ENCODE data around the gene TRAF7.
"Not testable (repeated sequence)": the region's sequence is repeated elsewhere in the genome, so short reads cannot be mapped to it uniquely, and the experiment has no call there.

TRAF7 gene

DNA sequence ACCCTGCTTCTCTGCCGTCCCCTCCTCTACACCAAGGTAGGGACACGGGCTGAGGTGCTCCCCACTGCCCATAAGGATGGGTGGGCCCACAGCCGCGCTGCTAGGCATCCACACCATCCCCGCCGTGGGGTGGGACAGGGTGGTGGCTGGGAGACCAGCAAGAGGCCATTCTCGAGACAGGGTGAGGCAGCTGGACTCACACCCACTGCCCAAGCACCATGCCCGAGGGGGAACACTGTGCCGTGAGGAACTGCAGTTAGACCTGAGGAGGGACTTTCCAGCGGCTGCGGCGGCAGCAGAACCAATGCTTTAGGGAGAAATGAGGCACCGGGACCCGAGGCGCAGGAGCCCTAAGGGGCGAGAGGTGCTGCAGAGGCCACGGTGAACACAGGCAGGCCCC is 33.2 kb upstream of the TRAF7 start:
- DNase-seq (ENCODE audit: low spot score) = no peak

DNA sequence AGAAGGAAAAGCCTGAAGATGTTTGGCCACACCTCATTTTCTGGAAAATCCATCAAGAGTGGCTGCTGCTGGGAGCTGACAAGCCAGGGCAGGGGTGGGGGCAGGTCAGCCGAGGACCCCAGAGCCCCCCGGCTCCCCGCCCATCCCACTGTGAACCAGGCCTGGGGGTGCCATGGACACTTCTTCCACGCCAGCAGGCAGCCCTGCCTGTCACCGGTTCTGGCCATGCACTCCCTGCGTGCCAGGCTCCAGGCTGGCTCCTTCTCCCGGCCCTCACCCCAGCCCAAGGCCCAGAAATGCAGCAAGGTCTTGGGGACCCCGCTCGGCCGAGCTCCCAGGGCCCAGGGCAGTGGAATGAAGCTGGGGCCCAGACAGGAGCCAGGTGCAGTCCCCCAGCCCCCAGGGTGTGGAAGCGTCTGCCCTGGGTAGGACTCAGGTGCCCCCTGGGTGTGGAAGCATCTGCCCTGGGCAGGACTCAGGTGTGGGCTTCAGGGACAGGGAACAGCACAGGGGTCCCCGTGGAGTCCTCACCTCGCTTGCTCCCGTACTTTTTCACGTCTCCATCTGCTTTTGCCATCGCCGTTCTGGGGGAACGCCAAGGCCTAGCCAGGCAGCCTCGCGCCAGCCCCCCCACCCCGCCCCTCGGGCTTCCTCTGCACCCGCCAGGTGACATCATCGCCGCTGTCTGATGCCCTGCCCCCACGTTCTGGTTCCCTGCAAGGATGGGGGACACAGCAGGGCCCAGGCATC is 32.5 kb upstream of the TRAF7 start:
- not testable (repeated sequence) for DNase-seq (ENCODE audit: low spot score)

DNA sequence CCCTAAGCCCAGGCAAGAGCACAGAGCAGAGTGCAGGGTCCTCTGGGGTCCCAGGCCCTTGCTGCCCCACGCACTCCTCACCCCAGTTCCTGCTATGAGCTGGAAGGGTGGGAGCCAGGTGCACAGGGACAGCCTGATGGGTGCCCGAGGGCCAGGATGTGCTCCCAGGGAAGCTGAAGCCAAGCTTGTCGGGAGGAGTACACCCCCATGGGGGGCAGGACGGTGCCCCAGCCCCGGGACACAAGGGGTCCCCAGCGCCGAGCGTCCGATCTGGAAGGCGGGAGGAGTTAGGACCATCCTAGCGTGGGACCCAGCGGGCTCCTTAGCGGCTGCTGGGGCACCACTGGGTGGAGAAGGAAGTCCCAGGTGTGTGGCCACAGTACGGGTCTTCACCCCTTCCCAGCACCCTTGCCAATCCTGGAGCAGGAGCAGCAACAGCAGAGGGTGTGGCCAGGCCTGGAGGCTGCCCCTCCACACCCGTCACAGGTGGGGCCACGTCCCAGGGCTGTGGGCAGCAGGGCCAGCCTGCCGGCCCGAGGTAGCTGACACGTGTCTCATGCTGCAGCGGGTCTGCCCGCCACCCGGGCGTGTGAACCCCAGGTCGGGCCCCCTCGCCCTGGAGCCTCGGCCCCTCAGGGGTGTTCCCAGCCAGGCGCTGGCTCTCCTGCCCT is 31.7 kb upstream of the TRAF7 start:
- not testable (repeated sequence) for DNase-seq (ENCODE audit: low spot score)

DNA sequence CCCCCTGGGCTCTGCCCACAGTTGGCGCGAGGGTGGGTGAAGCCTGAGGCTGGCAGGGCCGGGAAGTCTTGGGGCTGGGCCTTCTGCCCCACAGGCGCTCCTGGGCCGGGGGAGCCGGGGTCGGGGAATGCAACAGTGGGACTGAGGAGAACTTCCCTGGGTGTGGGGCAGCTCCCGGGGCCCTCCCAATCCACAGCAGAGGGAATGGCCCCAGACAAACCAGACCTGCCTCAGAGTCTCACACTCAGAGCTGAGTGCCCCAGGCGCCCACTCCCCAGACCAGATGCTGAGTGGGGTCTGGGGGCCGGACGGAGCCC is 31.2 kb upstream of the TRAF7 start:
- not testable (repeated sequence) for DNase-seq (ENCODE audit: low spot score)

DNA sequence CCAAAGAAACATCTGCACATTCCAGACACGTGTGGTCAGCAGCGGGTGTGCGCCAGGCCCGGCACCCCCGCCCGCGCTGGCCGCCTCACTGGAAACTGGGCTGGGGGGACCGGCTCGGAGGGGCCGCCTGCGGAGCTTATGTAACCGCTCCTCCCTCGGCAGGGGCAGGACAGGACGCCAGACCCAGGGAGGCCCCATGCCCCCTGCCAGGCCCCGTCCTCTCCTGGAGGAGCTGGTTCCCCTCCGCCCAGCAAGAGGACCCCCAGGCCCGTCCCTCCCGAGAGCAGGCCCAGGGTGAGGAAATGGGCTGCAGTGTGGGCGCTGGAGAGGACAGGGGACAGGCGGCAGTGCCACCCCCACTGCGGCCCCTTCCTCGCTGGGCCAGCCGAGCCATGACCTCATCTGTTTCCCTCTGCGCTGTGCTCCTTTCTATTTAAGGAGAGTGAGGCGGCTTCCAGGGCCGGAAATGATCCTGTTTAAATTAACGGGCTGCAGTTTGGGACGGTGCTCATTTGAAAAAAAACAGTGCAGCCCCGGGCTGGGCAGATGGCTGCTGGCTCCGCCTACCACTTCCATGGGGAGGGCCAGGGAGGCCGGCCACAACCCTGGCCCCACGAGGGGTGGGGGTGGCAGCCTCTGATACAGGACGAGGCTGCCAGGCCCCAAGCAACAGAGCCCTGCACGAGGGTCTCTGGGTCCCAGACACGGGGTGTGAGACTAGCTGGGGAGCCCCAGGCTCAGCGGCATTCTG is 30.7 kb upstream of the TRAF7 start:
- DNase-seq (ENCODE audit: low spot score) = not testable (repeated sequence)

DNA sequence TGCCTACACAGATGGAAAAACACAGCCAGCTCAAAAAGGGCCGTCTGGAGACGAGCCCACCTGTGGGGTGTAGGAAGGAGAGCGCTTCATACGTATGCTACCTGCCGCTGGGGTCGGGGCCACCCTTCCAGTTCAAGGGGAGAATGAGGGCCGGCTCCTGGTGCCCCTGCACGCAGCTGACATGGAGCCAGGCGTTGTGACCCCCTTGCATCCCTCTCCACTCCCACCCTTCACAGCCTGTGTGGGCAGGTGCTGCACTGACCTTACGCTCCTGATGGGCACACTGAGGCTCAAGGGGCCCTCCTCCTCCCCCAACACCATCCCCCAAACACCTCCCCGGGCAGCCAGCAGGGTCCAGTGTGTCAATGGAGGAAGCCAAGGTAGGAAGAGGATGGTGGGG is 30.0 kb upstream of the TRAF7 start:
- DNase-seq (ENCODE audit: low spot score) = not testable (repeated sequence)

DNA sequence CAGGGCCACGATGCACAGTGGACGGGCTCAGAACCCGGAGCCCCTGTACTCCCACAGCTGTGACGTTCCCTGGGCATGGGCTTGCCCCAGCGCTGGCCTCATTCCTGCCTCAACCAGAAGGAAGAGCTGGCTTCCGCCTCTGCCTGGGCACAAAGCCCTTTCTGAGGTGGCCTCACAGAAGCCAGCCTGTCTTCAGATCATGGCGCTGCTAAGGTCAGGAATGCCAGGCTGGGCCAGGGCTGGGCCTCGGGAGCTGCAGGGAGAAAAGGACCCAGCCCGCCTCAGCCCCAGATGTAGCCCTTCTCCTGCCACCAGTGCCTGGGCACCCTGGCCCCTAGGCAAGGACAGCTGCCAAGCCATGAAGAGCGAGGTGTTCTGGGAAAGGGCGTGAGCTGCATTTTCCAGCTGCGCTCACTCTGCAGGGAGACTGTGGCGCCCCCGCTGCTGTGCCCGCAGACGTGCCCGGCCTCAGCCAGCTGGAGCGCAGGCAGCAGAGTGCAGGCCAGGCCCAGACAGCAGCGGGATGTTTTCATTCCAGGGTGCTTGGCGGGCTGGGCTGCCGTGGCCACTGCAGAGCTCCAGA is 29.3 kb upstream of the TRAF7 start:
- not testable (repeated sequence) for DNase-seq (ENCODE audit: low spot score)

DNA sequence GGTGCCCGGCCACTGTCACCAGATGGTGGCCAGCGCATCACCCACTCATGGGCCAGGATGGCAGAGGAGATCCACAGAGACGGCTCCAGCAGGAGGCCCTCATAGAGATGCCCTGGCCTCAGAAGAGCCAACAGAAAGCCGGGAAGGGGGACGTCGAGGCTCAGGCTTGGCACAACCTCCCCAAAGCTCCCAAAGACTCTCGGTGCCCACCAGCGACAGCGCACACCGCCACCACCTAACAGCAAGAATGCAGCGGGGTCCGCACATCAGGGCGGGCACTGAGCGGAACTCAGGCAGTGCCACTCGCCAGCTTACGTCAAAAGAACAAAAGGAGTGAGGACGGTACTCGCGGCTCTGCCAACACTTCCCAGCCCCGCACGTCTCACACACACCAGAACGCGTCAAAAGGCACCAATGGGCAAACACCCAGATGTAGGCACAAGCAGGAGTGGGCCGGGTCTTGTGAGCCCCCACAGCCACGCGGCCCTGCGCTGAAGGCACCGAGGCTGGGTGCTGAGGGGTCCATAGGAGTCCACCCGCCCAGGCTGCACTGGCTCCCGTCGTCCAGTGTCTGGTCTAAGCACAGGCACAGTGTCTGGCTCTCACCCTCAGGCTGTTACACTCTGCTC is 28.5 kb upstream of the TRAF7 start:
- DNase-seq (ENCODE audit: low spot score) = not testable (repeated sequence)

DNA sequence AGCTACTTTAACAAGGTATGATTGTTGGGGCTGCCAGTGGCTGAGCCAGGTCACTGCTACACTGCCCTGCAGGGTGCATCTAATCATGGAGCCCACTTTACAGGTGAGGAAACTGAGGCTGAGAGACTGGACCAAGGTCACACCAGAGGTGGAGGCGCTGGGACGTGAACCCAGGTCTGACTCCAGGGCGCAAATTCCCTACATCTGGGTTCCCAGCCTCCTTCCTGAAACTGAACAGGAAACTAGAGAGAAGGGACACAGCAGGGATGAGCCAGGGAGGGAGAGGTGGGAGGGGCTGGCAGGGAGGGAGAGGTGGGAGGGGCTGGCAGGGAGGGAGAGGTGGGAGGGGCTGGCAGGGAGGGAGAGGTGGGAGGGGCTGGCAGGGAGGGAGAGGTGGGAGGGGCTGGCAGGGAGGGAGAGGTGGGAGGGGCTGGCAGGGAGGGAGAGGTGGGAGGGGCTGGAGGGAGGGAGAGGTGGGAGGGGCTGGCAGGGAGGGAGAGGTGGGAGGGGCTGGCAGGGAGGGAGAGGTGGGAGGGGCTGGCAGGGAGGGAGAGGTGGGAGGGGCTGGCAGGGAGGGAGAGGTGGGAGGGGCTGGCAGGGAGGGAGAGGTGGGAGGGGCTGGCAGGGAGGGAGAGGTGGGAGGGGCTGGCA is 27.8 kb upstream of the TRAF7 start:
- not testable (repeated sequence) for DNase-seq (ENCODE audit: low spot score)

DNA sequence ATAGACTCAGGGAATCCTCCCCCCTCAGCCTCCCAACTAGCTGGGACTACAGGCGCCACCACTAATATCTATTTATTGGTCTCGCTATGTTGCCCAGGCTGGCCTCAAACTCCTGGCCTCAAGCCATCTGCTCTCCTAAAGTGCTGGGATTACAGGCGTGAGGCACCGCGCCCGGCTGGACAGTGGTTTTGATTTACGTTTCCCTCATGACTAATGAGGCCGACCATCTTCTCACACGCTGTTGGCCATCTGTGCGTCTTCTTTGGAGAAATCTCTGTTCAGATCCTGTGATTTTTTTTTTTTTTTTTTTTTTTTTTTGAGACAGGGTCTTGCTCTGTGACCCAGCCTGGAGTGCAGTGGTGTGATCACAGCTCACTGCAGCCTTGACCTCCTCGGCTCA is 26.3 kb upstream of the TRAF7 start:
- DNase-seq (ENCODE audit: low spot score) = not testable (repeated sequence)

DNA sequence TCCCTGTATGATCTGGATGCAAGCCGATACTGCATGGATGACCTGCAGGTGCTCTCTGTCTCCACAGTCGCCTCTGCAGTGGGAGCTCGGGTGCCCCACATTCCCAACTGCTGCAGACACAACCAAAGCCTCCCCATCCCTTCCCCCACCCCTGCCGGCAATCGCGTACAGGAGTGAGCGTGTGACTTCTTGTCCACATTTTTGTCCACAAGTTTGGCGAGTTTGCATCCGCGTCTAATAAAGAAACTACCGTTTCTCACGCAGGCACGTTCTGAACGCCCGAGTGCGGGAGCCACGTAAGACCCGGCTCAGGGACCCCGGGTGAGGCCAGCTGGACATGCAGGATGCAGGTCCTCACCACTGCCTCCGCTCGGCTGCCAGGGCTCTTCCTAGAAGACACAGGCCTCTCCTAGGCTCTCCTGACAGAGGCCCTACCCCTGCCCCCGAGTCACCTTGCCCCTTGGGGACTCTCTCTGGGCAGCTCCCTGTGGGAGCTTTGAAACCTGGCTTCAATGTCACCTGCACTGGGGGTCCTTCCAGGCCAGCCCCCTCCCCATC is 25.6 kb upstream of the TRAF7 start:
- not testable (repeated sequence) for DNase-seq (ENCODE audit: low spot score)

DNA sequence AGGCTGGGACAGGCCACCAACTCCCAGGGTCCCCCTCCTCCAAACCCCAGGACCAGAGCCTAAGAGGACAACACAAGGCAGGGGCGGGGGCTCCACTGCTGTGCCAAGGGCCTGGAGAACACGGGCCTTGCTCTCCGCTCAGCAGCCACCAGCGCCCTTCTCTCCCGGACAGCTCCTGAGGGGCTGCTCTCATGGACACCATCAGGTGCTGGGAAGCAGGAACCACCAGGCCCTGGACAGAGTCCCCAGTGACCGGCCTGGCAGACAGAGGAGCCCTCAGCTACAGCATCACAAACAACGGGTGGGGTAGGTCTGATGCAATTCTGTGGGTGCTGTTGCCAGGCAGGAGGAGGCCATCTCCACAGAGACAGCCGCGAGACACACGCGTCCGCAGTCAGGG is 21.8 kb upstream of the TRAF7 start:
- DNase-seq (ENCODE audit: low spot score) = not testable (repeated sequence)

DNA sequence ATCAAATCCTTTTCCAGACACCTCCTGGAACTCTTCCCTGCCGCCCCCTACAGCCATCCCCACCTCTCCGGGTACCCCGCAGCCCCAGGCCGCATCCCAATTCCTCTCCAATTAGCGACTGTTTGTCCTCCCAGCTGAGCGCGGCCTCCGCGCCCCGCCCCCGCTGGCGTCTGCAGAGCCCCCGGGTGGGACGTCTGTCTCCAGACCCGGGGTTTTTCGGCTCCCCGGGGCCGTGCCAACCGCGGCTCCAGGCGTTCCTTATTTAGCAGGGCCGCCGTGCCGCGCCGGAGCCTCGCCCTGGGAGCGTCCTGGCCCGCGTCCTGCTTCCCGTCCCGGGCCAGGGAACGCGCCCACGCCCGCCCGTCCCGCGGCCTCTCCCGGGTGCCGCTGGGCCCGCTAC is 20.5 kb upstream of the TRAF7 start:
- DNase-seq (ENCODE audit: low spot score) = not testable (repeated sequence)

DNA sequence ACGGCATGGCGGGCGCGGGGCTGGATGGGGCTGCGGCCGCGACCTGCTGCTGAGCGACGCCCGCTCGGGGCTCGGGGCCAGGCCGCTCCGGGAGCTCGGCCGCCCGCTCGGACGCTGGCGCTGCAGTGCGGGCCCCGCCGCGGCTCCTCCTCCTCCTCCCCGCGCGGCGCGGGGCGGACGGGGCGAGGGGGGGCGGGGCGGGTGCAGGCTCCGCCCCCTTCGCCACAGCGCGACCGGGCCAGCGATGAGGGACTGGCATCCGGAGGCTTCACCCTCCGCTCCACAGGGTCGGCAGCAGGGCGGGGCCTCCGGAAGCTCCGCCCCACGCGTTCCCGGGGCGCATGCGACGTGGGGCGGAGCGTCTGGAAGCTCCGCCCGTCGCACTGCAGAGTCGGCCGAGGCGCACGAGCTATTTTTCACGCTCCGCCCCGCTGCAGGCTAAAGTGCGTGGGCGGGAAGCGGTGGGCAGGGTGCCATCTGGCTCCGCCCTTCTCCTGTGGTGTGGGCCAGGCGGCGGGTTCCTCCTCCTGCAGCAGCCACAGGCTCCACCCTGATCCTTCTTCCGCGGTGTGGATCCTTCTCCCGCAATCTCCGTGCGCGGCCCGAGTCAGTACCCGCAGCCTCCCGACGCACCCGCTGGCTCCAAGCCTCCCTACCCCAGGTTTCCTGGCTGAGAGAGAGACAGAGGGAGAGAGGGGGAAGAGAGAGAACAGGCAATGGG is 19.7 kb upstream of the TRAF7 start, which contains the start of gene PKD1:
Gene PKD1, minus strand, starts transcription at position 129 of the 721 bp plus-strand sequence. CDS start 209 bp downstream, outside the sequence.
- DNase-seq (ENCODE audit: low spot score) = peak; percentile 91

DNA sequence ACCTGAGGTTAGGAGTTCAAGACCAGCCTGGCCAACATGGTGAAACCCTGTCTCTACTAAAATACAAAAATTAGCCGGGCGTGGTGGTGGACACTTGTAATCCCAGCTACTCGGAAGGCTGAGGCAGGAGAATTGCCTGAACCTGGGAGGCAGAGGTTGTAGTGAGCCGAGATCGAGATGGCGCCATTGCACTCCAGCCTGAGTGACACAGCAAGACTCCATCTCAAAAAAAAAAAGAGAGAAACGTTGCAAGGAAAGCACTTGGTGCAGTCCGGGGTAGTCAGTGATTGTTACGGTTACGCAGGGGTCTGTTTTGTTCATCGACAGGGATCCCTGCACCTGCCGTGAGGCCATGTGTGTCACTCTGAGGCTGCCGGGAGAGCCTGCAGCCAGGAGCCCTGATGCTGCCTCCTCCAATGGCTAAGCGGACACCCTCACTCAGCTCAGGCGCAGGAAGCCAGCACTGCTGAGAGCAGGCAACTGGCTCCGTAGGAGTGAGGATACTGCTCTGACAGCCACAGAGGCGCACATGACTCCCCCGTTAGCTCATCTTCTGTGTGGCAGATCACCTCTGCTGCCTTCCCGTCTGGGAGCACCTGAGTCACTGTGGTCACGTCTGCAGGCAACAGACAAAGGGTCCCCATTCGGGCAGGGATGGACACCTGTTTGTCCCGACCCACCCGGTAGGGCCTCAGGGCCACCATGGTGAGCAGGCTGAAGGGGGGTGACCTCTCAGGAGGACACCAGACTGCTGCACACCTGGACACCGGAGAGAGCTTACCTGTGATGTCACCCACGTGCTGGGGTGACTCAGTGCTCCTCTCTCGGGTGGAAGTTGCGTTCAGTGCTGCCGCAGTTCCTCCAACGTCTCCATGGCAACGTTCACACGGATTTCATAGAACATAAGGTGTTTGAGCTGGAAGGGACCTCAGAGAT is 12.4 kb upstream of the TRAF7 start:
- no peak for DNase-seq (ENCODE audit: low spot score)

DNA sequence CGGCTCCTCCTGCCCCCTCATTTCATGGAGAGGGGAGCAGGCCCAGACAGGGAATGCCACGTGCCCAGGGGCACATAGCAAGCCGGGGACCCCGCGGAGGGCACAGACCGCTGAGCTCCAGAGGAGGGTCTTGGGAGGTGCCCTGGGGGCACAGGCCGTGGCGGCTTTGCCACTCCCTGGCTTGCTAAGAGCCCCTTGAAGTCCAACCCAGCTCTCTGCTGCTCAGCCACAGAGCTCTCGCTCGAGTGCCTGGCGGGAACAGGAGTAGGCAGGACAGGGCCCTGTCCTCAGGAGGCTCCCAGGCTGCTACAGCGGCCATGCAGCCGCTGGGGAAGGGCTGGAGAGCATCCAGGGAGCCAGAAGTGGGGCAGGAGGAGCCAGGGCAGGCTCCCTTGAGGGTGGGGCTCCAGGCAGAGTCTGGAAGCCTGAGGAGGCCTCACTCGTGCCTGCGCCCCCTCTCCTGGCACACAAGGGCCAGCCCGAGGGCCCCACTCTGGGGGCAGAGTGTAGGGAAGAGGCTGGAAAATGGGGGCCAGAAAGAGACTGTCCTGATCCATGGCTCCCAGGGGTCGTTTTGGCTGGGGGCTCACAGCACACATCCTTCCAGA is 11.6 kb upstream of the TRAF7 start:
- DNase-seq (ENCODE audit: low spot score) = no peak

DNA sequence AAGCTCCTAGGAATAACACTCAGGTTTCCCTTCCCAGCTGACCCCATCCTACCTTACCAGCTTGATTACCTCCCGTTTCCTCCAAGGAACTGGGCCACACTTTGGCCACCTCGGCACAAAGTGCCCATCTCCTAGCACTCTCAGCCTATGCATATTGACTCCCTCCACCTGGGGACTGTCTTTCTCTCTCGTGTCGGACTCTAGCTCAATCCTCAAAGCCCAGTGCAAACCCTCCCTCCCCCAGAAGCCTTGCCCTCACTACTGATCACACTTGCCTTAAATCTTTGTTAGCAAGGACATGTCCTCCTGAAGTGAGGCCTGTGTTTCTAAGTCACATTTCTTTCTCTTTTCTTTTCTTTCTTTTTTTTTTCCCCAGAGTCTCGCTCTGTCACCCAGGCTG is 9.7 kb upstream of the TRAF7 start:
- no peak for DNase-seq (ENCODE audit: low spot score)

DNA sequence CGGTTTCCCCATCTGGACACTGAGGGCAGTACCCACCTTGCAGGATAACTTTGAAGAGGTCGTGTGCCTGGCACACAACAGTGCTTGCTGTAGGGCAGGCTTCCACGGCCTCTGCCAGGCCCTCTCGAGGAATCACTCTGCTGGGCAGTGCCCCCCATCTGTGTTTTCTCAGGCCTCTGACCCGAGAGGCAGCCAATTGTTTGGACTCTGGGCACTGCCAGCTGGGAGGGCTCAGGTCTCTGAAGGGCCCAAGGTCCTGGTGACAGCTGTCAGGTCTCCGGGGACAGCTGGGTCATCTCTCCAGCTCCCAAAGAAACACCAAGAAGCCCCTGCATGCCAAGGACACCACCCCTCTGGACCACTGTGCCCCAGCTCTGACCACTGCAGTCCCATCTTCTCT is 8.2 kb upstream of the TRAF7 start:
- no peak for DNase-seq (ENCODE audit: low spot score)

Data from CD4-positive, alpha-beta T cell treated with Interleukin-6 at 100 ng/mL for 8 hours (primary cell).